Measurements from ENCODE around the gene TCEAL5. TPM values are rescaled to one million over a fixed set of nuclear protein-coding genes. Genes with fewer than 3 reads are reported as not detected.
A peak's percentile ranks its signal among the peaks of the same experiment; 100 is the strongest.
"Not testable (repeated sequence)": the region's sequence is repeated elsewhere in the genome, so short reads cannot be mapped to it uniquely, and the experiment has no call there.

TCEAL5 gene
- total RNA-seq, 2 experiments from 2014 or later = not detected

GRCh38 chrX:103256651-103257050, 19.9 kb downstream of the TCEAL5 start:
- intact Hi-C loops (cut with DNase I, micrococcal nuclease) = no loop called here
- ATAC-seq = no peak

DNA sequence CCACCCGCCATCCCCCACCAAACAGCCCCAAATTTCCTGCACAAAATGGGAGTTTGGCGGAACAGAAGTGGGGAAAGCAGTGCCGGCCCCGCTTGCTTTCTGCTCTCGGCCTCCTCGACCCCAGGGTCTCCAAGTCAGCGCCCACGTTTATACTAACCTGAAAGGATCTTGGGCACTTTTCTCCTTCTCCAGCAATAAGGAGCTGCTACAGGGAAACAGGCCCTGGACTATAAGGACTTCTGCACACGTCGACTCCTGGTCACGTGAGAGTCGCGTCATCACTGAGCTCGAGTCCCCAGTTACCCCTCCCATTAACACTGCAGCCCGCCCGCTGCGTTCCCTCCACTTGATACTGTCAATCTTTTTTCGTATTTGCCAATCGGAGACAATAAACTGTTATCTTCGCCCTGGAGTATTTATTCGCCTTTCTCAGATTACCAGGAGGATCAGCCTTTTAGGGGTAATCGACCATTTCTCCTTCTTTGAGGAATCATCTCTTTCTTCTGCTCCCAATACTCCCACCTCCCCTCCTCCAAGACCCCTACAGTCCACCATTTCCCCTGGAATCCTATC, 21.5 kb downstream of the TCEAL5 start, which contains the start of gene TCEAL8:
TCEAL8 (minus strand) TSS at position 235 of the 573 bp plus-strand sequence. CDS start 1,176 bp downstream, outside the sequence.
- peak within 1 kb of the TSS; percentile 97 for H3K27ac Mint-ChIP-seq
- H3K9me3 Mint-ChIP-seq (ENCODE audit: low read depth) = no peaks in the 10 kb centered on the region
- H3K36me3 Mint-ChIP-seq (ENCODE audit: low read depth) = peaks cover 16% of the 10 kb centered on the region
- H3K4me3 Mint-ChIP-seq = peak within 1 kb of the TSS; percentile 95
- peaks cover 18% of the 10 kb centered on the region for H3K4me1 Mint-ChIP-seq
- POLR2A ChIA-PET = interaction anchor here (0.7 kb wide), 1 partner anchor 121 kb away, joined by 4 read pairs; the partner anchor contains the start of gene BEX3
- intact Hi-C loops (cut with DNase I, micrococcal nuclease) = loop anchor here in 1 of 2 experiments (1.0 kb wide), 2 partner anchors 40 to 55 kb away; partner anchors contain the start of genes BEX2 and BEX4
- H3K27me3 Mint-ChIP-seq = no peaks in the 10 kb centered on the region
- CTCF ChIA-PET = interaction anchor here (1.0 kb wide), 1 partner anchor 44 kb away, joined by 3 read pairs; no protein-coding TSS in a partner anchor
- ATAC-seq (peak; percentile 92), DNase-seq (peak; percentile 82)

More at GRCh38 chrX:103256651-103257050, 19.9 kb downstream of the TCEAL5 start:
- Mint-ChIP-seq H3K9me3 (ENCODE audit: low read depth) (no peaks in the 10 kb centered on the region), H3K4me3 (no peak overlapping the region), H3K27ac (no peak overlapping the region), H3K4me1 (peaks cover 18% of the 10 kb centered on the region), H3K36me3 (ENCODE audit: low read depth) (peaks cover 16% of the 10 kb centered on the region), H3K27me3 (no peaks in the 10 kb centered on the region)
- CTCF ChIA-PET = interaction anchor here (1.2 kb wide), 1 partner anchor 46 kb away, joined by 4 read pairs; no protein-coding TSS in a partner anchor
- POLR2A ChIA-PET = no interaction called here
- no peak for DNase-seq

GRCh38 chrX:103254171-103254824, 22.3 kb downstream of the TCEAL5 start:
- peak overlapping the region; percentile 95 for H3K4me3 Mint-ChIP-seq
- POLR2A ChIA-PET = no interaction called here

GRCh38 chrX:103253608-103254007, 22.9 kb downstream of the TCEAL5 start:
- peak overlapping the region; percentile 95 for H3K4me3 Mint-ChIP-seq
- intact Hi-C loops (cut with DNase I, micrococcal nuclease) = loop anchor here in 1 of 2 experiments (1.0 kb wide), 2 partner anchors 38 to 57 kb away; partner anchors contain the start of genes BEX2 and BEX4
- H3K27me3 Mint-ChIP-seq = no peaks in the 10 kb centered on the region
- H3K36me3 Mint-ChIP-seq (ENCODE audit: low read depth) = peaks cover 16% of the 10 kb centered on the region
- no peak for DNase-seq
- H3K27ac Mint-ChIP-seq = peak overlapping the region; percentile 97
- POLR2A ChIA-PET = no interaction called here
- no peaks in the 10 kb centered on the region for H3K9me3 Mint-ChIP-seq (ENCODE audit: low read depth)
- H3K4me1 Mint-ChIP-seq = peaks cover 18% of the 10 kb centered on the region
- CTCF ChIA-PET = interaction anchor here (0.9 kb wide), 1 partner anchor 17 kb away, joined by 3 read pairs; no protein-coding TSS in a partner anchor
- no peak for ATAC-seq

More at GRCh38 chrX:103254171-103254824, 22.3 kb downstream of the TCEAL5 start:
- no peaks in the 10 kb centered on the region for H3K27me3 Mint-ChIP-seq
- peaks cover 16% of the 10 kb centered on the region for H3K36me3 Mint-ChIP-seq (ENCODE audit: low read depth)
- H3K4me1 Mint-ChIP-seq = peaks cover 18% of the 10 kb centered on the region
- H3K27ac Mint-ChIP-seq = peak overlapping the region; percentile 97
- intact Hi-C loops (cut with DNase I, micrococcal nuclease) = loop anchor here in 1 of 2 experiments (1.0 kb wide), 2 partner anchors 39 to 56 kb away; partner anchors contain the start of genes BEX2 and BEX4
- H3K9me3 Mint-ChIP-seq (ENCODE audit: low read depth) = no peaks in the 10 kb centered on the region
- CTCF ChIA-PET = interaction anchor here (0.9 to 1.0 kb wide), 2 partner anchors 18 to 43 kb away, joined by 3 read pairs; no protein-coding TSS in a partner anchor
- ATAC-seq (peak; percentile 71), DNase-seq (peak; percentile 67)

GRCh38 chrX:103250977-103251376, 25.6 kb downstream of the TCEAL5 start:
- Mint-ChIP-seq H3K27me3 (no peaks in the 10 kb centered on the region), H3K4me1 (peaks cover 18% of the 10 kb centered on the region), H3K36me3 (ENCODE audit: low read depth) (peaks cover 16% of the 10 kb centered on the region), H3K27ac (no peak overlapping the region), H3K9me3 (ENCODE audit: low read depth) (no peaks in the 10 kb centered on the region), H3K4me3 (no peak overlapping the region)
- CTCF ChIA-PET = interaction anchor here (1.1 kb wide), 1 partner anchor 39 kb away, joined by 3 read pairs; no protein-coding TSS in a partner anchor
- no peak for ATAC-seq
- DNase-seq = no peak
- POLR2A ChIA-PET = no interaction called here
- intact Hi-C loops (cut with DNase I, micrococcal nuclease) = no loop called here

GRCh38 chrX:103249805-103250204, 26.7 kb downstream of the TCEAL5 start:
- ChIA-PET POLR2A (no interaction called here), CTCF (interaction anchor here (1.0 to 1.1 kb wide), 2 partner anchors 38 kb away, joined by 3 to 6 read pairs; no protein-coding TSS in a partner anchor)
- Mint-ChIP-seq H3K27ac (no peak overlapping the region), H3K27me3 (no peaks in the 10 kb centered on the region), H3K4me1 (peaks cover 14% of the 10 kb centered on the region), H3K9me3 (ENCODE audit: low read depth) (no peaks in the 10 kb centered on the region), H3K36me3 (ENCODE audit: low read depth) (peaks cover 13% of the 10 kb centered on the region), H3K4me3 (no peak overlapping the region)
- no peak for ATAC-seq
- intact Hi-C loops (cut with DNase I, micrococcal nuclease) = loop anchor here in 1 of 2 experiments (2.0 kb wide), 1 partner anchor 39 kb away; no protein-coding TSS in a partner anchor
- DNase-seq = no peak

GRCh38 chrX:103248553-103248952, 28.0 kb downstream of the TCEAL5 start:
- POLR2A ChIA-PET = no interaction called here
- CTCF ChIA-PET = interaction anchor here (1.0 to 1.6 kb wide), 4 partner anchors 13 to 37 kb away, joined by 3 to 6 read pairs (median 4); partner anchors contain the start of gene BEX4
- Mint-ChIP-seq H3K27me3 (no peaks in the 10 kb centered on the region), H3K9me3 (ENCODE audit: low read depth) (no peaks in the 10 kb centered on the region), H3K27ac (no peak overlapping the region), H3K36me3 (ENCODE audit: low read depth) (peaks cover 7% of the 10 kb centered on the region), H3K4me1 (peaks cover 8% of the 10 kb centered on the region), H3K4me3 (no peak overlapping the region)
- ATAC-seq (no peak), DNase-seq (no peak)
- intact Hi-C loops (cut with DNase I, micrococcal nuclease) = loop anchor here (1.0 to 2.0 kb wide), 2 partner anchors 37 to 38 kb away; no protein-coding TSS in a partner anchor

- Mint-ChIP-seq H3K4me3 (no peak overlapping the region), H3K27me3 (peaks cover 2% of the 10 kb centered on the region), H3K36me3 (ENCODE audit: low read depth) (no peaks in the 10 kb centered on the region), H3K9me3 (ENCODE audit: low read depth) (no peaks in the 10 kb centered on the region), H3K4me1 (no peaks in the 10 kb centered on the region), H3K27ac (no peak overlapping the region)
- no peak for DNase-seq
- ChIA-PET POLR2A (no interaction called here), CTCF (no interaction called here)
- no peak for ATAC-seq
- intact Hi-C loops (cut with DNase I, micrococcal nuclease) = no loop called here
These were observed 36.4 kb downstream of the TCEAL5 start for GRCh38 chrX:103240155-103240554.

DNA sequence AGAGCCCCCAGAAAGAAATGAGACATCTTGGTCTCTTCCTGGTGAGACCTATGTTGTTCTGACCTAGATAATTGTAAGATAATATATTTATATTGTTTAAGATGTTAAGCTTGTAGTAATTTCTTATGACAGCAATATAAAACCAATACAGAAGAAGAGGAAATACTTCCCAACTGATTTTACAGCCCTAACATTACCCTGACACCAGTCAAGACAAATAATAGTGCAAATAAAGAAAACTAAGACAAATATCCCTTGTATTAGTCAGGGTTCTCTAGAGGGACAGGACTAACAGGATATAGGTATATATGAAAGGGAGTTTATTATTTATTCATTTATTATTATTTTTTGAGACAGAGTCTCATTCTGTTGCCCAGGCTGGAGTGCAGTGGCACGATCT, 40.3 kb downstream of the TCEAL5 start:
- Mint-ChIP-seq H3K27me3 (no peaks in the 10 kb centered on the region), H3K4me3 (no peak overlapping the region), H3K9me3 (ENCODE audit: low read depth) (no peaks in the 10 kb centered on the region), H3K36me3 (ENCODE audit: low read depth) (no peaks in the 10 kb centered on the region), H3K4me1 (no peaks in the 10 kb centered on the region), H3K27ac (no peak overlapping the region)
- ATAC-seq (no peak), DNase-seq (no peak)
- intact Hi-C loops (cut with DNase I, micrococcal nuclease) = no loop called here
- ChIA-PET POLR2A (no interaction called here), CTCF (interaction anchor here (0.8 kb wide), 1 partner anchor 17 kb away, joined by 3 read pairs; no protein-coding TSS in a partner anchor)

DNA sequence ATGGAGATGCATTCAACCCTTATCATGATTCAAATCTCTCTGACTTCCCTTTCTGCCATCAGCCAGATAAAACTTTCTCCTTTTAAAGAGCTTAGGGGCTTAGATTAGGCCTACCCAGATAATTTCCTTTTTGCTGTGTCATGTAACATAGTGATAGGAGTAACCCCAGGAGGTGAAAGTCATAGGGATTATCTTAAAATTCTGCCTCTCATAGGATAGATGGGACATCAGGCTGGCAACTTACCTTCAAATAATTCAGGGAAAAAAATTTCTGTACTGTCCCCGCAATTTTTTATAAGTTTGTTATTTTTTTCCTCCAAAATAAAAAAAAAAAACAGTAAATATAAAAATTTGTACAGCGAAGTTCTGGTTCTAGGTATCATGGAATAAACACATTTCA, 40.9 kb downstream of the TCEAL5 start:
- H3K36me3 Mint-ChIP-seq (ENCODE audit: low read depth); H3K27me3 Mint-ChIP-seq; ATAC-seq; H3K4me1 Mint-ChIP-seq; H3K27ac Mint-ChIP-seq; CTCF ChIA-PET; POLR2A ChIA-PET; intact Hi-C loops (cut with DNase I, micrococcal nuclease); H3K4me3 Mint-ChIP-seq; DNase-seq; H3K9me3 Mint-ChIP-seq (ENCODE audit: low read depth): not testable (repeated sequence)

DNA sequence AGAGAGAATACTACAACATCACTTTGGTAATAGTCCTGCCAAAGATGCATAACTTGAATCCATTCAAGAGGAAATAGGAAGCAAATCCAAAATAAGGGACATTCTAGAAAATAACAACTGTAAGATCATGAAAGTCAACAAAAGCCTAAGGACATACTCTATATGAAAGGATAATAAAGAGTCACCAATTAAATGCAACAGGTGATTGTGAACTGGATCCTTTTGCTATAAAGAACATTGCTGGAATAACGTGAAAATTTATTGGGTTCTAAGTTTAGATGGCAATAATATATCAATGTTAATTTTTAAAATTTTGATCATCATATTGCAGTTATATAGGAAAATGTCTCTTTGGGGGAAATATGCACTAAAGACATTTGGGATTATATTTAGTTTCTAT, 41.7 kb downstream of the TCEAL5 start:
- Mint-ChIP-seq H3K9me3 (ENCODE audit: low read depth) (no peaks in the 10 kb centered on the region), H3K36me3 (ENCODE audit: low read depth) (no peaks in the 10 kb centered on the region), H3K27me3 (no peaks in the 10 kb centered on the region), H3K27ac (no peak overlapping the region), H3K4me3 (no peak overlapping the region), H3K4me1 (no peaks in the 10 kb centered on the region)
- intact Hi-C loops (cut with DNase I, micrococcal nuclease) = no loop called here
- CTCF ChIA-PET = no interaction called here
- DNase-seq (no peak), ATAC-seq (no peak)
- POLR2A ChIA-PET = no interaction called here
